ENCODE measurements around the gene RAMACL. TPM values are rescaled to one million over a fixed set of nuclear protein-coding genes. Genes with fewer than 3 reads are reported as not detected.
A peak's percentile ranks its signal among the peaks of the same experiment; 100 is the strongest.

The RAMACL gene
- total RNA-seq, 1 donor from 2014 or later, result not detected

- no peaks in the 10 kb centered on the region for H3K27me3 ChIP-seq
- TF ChIP-seq, protein P1, sequence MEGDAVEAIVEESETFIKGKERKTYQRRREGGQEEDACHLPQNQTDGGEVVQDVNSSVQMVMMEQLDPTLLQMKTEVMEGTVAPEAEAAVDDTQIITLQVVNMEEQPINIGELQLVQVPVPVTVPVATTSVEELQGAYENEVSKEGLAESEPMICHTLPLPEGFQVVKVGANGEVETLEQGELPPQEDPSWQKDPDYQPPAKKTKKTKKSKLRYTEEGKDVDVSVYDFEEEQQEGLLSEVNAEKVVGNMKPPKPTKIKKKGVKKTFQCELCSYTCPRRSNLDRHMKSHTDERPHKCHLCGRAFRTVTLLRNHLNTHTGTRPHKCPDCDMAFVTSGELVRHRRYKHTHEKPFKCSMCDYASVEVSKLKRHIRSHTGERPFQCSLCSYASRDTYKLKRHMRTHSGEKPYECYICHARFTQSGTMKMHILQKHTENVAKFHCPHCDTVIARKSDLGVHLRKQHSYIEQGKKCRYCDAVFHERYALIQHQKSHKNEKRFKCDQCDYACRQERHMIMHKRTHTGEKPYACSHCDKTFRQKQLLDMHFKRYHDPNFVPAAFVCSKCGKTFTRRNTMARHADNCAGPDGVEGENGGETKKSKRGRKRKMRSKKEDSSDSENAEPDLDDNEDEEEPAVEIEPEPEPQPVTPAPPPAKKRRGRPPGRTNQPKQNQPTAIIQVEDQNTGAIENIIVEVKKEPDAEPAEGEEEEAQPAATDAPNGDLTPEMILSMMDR (IDR thresholded peaks at IDR 0.05), result no peak
- intact Hi-C loops (cut with DNase I), result no loop called here
- no peaks in the 10 kb centered on the region for H3K36me3 ChIP-seq
- DNase-seq (ENCODE audit: low spot score in 2 of 2), result no peak
- no peaks in the 10 kb centered on the region for H3K4me1 ChIP-seq
- H3K27ac ChIP-seq, result no peak overlapping the region
- no peak overlapping the region for H3K4me3 ChIP-seq
- H3K9me3 ChIP-seq, result no peaks in the 10 kb centered on the region
Observed at GRCh38 chr6:166604328-166604727, 17.9 kb upstream of the RAMACL start.

DNA sequence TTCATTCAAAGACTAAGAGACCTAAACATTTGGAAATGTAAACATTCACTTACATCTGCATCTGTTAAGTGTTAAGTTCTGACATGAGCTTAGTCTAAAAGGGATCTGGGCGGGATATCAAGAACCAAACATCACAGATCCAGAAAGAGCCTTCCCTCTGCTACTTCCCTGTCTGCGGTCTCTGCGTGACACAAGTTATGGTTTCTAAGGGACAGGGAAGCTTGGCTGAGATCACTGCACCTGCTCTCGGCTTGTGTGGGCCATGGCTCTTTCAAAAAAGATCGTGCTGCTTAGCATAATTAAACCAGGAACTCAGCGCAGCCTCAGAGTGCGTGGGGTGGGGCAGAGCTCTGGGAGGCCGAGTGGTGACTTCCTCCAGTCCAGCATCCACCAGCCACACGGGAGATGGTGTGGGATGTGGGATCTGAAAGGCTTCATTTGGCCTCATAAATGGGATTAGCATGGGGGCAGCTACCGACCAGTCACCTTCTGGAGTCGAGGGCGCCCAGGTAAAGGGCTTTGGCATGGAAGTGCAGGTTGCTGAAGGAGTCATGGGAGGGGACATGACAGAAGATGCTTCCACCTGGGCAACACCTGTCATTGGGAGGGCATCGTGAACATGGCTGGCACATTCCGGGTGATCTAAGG is 16.7 kb upstream of the RAMACL start:
- H3K27me3 ChIP-seq, result no peaks in the 10 kb centered on the region
- H3K4me3 ChIP-seq, result no peak overlapping the region
- no peak overlapping the region for H3K27ac ChIP-seq
- TF ChIP-seq, protein P1 (IDR thresholded peaks at IDR 0.05), result no peak
- DNase-seq (ENCODE audit: low spot score in 2 of 2), result no peak
- H3K9me3 ChIP-seq, result no peaks in the 10 kb centered on the region
- intact Hi-C loops (cut with DNase I), result no loop called here
- H3K36me3 ChIP-seq, result no peaks in the 10 kb centered on the region
- peaks cover 0 to 4% of the 10 kb centered on the region in 2 donors for H3K4me1 ChIP-seq

DNA sequence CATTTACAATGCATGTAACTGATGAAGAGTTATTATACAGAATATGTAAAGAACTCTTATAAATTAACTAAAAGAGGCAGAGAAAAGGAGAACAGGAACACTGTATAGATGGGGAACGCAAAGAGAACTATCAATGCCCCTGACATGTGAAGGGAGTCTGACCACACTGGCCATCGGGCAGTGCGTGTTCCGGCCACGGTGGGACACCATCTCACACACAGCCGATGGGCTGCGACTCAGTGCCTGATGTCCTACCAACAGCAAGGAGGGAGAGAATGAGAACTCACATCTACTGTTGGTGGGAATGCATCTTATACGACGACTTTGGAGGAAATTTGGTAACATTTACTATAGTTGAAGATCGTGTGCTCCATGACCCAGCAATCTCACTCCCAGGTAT is 15.5 kb upstream of the RAMACL start:
- Histone ChIP-seq H3K36me3 (no peaks in the 10 kb centered on the region), H3K9me3 (no peaks in the 10 kb centered on the region), H3K4me3 (no peak overlapping the region), H3K27me3 (no peaks in the 10 kb centered on the region), H3K4me1 (peaks cover 0 to 8% of the 10 kb centered on the region in 2 donors), H3K27ac (no peak overlapping the region)
- DNase-seq (ENCODE audit: low spot score in 2 of 2), result no peak
- TF ChIP-seq, protein P1 (IDR thresholded peaks at IDR 0.05), result no peak
- intact Hi-C loops (cut with DNase I), result no loop called here

GRCh38 chr6:166600931-166601330 is 14.5 kb upstream of the RAMACL start:
- Histone ChIP-seq H3K9me3 (no peaks in the 10 kb centered on the region), H3K27ac (no peak overlapping the region), H3K4me3 (no peak overlapping the region), H3K4me1 (peaks cover 0 to 8% of the 10 kb centered on the region in 2 donors), H3K36me3 (no peaks in the 10 kb centered on the region), H3K27me3 (no peaks in the 10 kb centered on the region)
- intact Hi-C loops (cut with DNase I), result no loop called here
- DNase-seq (ENCODE audit: low spot score in 2 of 2), result no peak
- TF ChIP-seq, protein P1 (IDR thresholded peaks at IDR 0.05), result no peak

DNA sequence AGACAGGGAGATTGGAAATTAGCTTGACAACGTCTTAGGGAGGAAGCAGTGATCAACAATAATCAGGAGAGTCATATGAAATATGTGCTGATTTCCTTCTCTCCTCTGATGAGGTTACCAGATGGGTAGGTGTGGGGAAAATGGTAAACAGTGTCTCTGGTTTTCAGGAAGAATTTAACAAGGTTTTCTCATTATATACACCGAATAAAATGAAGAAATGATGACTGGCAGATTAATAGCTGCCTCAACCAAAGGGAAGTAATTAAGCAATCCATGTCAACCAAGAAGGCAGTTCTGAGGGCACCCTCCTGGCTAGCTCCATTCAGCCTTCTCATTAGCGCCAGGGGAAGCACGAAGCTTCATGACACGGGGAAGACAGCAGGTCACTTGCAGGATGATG is 12.7 kb upstream of the RAMACL start:
- H3K36me3 ChIP-seq, result no peaks in the 10 kb centered on the region
- H3K9me3 ChIP-seq, result no peaks in the 10 kb centered on the region
- TF ChIP-seq, protein P1 (IDR thresholded peaks at IDR 0.05), result no peak
- H3K4me3 ChIP-seq, result no peak overlapping the region
- no peak for DNase-seq (ENCODE audit: low spot score in 2 of 2)
- H3K27ac ChIP-seq, result peak overlapping the region; percentile 45 to 83
- intact Hi-C loops (cut with DNase I), result loop anchor here (2.0 kb wide), 3 partner anchors 24 to 42 kb away; partner anchors contain the start of gene RPS6KA2
- H3K4me1 ChIP-seq, result peaks cover 0 to 10% of the 10 kb centered on the region in 2 donors
- H3K27me3 ChIP-seq, result no peaks in the 10 kb centered on the region
